Activated naive CD8-positive, alpha-beta T cell (primary cell): Measurements from ENCODE around the gene RUNX1.

Experiments
- H3K27ac Mint-ChIP-seq: one replicate; pipeline ENCODE4 v1.8.0; 2021; ENCODE audit warnings: mixed read lengths
- H3K27me3 Mint-ChIP-seq: one replicate; pipeline ENCODE4 v1.8.0; 2021; ENCODE audit warnings: mixed read lengths
- H3K36me3 Mint-ChIP-seq: one replicate; pipeline ENCODE4 v1.8.0; 2021; ENCODE audit warnings: mixed read lengths
- H3K4me1 Mint-ChIP-seq: one replicate; pipeline ENCODE4 v1.8.0; 2021; ENCODE audit warnings: low read depth, mixed read lengths
- H3K4me3 Mint-ChIP-seq: one replicate; pipeline ENCODE4 v1.8.0; 2021; ENCODE audit warnings: mild to moderate bottlenecking, mixed read lengths
- H3K9me3 Mint-ChIP-seq: one replicate; pipeline ENCODE4 v1.8.0; 2021; ENCODE audit warnings: low read depth, mixed read lengths

Gene RUNX1

GRCh38 chr21:34881421-34881820, 167.7 kb downstream of the RUNX1 start:
- peaks cover 9% of the 10 kb centered on the region for H3K36me3 Mint-ChIP-seq
- H3K4me1 Mint-ChIP-seq = peaks cover 51% of the 10 kb centered on the region
- H3K27ac Mint-ChIP-seq = no peak overlapping the region
- no peak overlapping the region for H3K4me3 Mint-ChIP-seq
- no peaks in the 10 kb centered on the region for H3K9me3 Mint-ChIP-seq
- no peaks in the 10 kb centered on the region for H3K27me3 Mint-ChIP-seq

GRCh38 chr21:34880401-34880800, 168.7 kb downstream of the RUNX1 start:
- no peaks in the 10 kb centered on the region for H3K9me3 Mint-ChIP-seq
- peaks cover 12% of the 10 kb centered on the region for H3K36me3 Mint-ChIP-seq
- H3K4me1 Mint-ChIP-seq = peaks cover 47% of the 10 kb centered on the region
- H3K4me3 Mint-ChIP-seq = no peak overlapping the region
- H3K27me3 Mint-ChIP-seq = no peaks in the 10 kb centered on the region
- peak overlapping the region; percentile 8 for H3K27ac Mint-ChIP-seq

DNA sequence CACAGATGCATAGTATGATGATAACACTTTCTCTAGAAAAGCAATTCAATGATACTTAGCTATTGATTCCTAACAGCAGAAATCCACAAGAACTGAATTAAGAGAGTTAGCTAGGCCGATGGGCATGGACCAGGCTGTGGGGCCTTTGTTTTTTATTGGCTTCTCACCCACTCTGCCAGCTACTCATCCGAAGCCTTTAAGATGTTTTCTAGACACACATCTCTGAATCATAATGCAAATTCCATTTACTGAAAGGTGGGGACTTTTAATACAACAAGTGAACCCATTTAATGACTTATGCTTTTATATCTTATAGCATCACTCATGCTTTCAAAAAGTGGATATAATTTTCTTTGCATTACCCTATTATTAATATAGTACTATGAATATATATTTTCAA, 170.2 kb downstream of the RUNX1 start:
- Mint-ChIP-seq H3K36me3 (peaks cover 13% of the 10 kb centered on the region), H3K27ac (no peak overlapping the region), H3K4me1 (peaks cover 41% of the 10 kb centered on the region), H3K4me3 (no peak overlapping the region), H3K9me3 (no peaks in the 10 kb centered on the region), H3K27me3 (no peaks in the 10 kb centered on the region)

DNA sequence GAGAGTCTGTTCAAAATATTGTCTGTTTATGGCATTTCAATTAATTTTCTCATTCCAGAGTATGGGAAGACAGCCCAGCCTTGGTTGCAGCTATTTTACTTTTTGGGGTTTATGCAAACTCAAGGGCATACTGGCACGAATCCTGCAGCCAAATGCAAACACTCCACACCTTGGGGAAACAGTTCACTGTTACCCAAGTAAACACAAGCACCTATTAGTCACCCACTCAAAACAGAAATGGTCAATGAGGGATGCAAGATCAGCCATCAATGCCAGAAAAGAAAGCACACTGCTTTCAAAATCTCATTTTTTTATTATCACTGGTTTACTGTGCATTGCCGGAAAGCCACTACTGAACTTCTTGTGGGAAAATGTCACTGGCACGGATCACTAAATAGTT, 170.6 kb downstream of the RUNX1 start:
- H3K4me3 Mint-ChIP-seq = no peak overlapping the region
- peaks cover 38% of the 10 kb centered on the region for H3K4me1 Mint-ChIP-seq
- H3K9me3 Mint-ChIP-seq = no peaks in the 10 kb centered on the region
- H3K27me3 Mint-ChIP-seq = no peaks in the 10 kb centered on the region
- no peak overlapping the region for H3K27ac Mint-ChIP-seq
- peaks cover 11% of the 10 kb centered on the region for H3K36me3 Mint-ChIP-seq

DNA sequence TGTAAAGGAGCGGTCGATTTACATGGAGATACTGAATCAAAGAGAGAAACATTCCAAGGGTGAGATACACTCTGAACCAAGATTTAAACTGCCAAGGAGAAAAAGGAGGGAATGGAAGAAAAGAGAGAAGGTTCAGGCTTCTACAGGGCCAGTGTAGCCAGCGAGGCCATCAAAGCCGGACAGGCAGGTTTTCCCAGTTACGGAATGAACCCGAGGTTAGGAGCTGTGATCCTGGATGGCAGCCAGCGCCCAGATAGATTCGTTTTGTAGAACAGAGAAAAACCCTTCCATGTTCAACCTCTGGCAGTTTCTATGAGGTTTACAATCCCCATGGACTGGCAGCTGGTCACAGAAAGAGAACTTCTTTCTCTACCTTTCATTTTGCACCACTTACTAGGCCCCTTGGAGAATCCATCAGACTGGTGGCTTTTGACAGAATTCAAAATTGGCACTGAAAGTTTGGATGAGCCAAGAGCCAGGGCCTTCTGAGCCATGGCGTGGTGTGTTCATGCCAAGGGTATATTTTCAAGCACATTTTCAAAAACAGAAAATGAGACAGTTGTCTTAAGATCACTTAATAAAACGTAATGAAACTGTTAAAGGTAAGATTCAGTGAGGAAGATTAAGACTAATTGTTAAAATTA, 171.5 kb downstream of the RUNX1 start:
- Mint-ChIP-seq H3K27me3 (no peaks in the 10 kb centered on the region), H3K4me1 (peaks cover 29% of the 10 kb centered on the region), H3K9me3 (no peaks in the 10 kb centered on the region), H3K4me3 (no peak overlapping the region), H3K36me3 (peaks cover 11% of the 10 kb centered on the region), H3K27ac (peak overlapping the region; percentile 51)

DNA sequence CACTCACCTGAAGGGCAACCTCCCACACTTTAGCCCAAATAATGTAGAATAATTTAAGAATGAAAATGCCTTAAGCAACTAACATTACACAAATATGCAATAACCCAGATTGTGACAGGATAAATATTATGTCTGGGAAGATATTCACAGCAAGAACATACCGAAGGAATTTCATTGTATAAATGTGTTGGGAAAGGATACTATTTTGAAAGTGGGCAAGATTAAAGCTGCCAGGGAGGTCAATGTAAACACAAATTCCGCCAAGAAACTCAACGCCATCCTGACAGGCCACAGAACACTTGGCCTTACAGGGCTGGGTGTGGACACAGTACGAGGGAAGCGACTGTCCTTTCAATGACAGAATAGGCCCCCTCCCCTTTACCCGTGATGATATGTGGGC, 173.3 kb downstream of the RUNX1 start:
- H3K36me3 Mint-ChIP-seq = peaks cover 13% of the 10 kb centered on the region
- peak overlapping the region; percentile 46 for H3K27ac Mint-ChIP-seq
- no peaks in the 10 kb centered on the region for H3K9me3 Mint-ChIP-seq
- H3K27me3 Mint-ChIP-seq = no peaks in the 10 kb centered on the region
- peaks cover 22% of the 10 kb centered on the region for H3K4me1 Mint-ChIP-seq
- H3K4me3 Mint-ChIP-seq = no peak overlapping the region

DNA sequence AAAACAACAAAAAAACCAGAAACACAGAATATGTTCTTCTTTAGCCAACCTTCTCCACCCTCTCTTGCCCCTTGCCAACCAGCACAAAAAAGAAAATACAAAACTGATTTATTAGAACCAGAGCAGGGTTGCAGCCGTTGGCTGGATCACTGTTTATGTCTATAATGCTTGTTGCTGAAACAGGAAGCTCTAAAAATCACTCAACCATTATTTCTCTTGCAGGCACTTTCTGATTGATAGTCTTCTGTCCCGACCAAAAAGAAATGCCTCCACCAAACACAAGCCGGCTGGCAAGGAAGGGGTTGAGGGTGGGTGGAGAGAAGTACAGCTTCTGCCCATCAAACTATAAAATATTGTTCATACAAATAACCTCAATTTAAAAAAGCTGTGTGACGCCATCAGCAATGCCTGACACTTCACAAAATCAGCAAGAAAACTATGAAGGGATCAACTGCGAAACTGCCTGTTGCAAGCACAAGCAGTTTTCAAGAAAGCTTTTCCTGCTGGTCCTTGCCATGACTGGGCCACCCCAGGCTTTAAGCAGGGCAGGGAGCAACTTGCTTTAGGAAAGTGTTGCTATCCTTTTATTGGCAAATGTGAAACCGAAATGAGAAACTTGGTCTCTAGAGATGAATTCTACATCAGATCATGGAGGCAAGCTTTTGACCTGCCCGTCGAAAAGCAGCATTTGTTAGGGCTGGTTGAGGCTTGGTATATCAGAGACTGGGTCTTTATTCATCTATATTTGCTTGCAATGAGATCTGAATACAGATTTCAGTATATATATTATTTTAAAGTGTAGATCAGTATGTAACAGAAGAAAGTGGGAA, 174.2 kb downstream of the RUNX1 start:
- no peak overlapping the region for H3K4me3 Mint-ChIP-seq
- H3K36me3 Mint-ChIP-seq = peaks cover 12% of the 10 kb centered on the region
- H3K27ac Mint-ChIP-seq = no peak overlapping the region
- H3K27me3 Mint-ChIP-seq = no peaks in the 10 kb centered on the region
- H3K9me3 Mint-ChIP-seq = no peaks in the 10 kb centered on the region
- H3K4me1 Mint-ChIP-seq = peaks cover 20% of the 10 kb centered on the region

GRCh38 chr21:34871026-34871908, 177.8 kb downstream of the RUNX1 start:
- Mint-ChIP-seq H3K27me3 (no peaks in the 10 kb centered on the region), H3K36me3 (peaks cover 13% of the 10 kb centered on the region), H3K4me1 (peaks cover 28% of the 10 kb centered on the region), H3K4me3 (no peak overlapping the region), H3K9me3 (no peaks in the 10 kb centered on the region), H3K27ac (peak overlapping the region; percentile 64)

- H3K36me3 Mint-ChIP-seq = peaks cover 15% of the 10 kb centered on the region
- no peaks in the 10 kb centered on the region for H3K27me3 Mint-ChIP-seq
Observed at GRCh38 chr21:34870246-34870645, 178.9 kb downstream of the RUNX1 start.

GRCh38 chr21:34869545-34869944, 179.6 kb downstream of the RUNX1 start:
- Mint-ChIP-seq H3K27ac (peak overlapping the region; percentile 22), H3K36me3 (peaks cover 15% of the 10 kb centered on the region)

More at GRCh38 chr21:34870246-34870645, 178.9 kb downstream of the RUNX1 start:
- H3K4me3 Mint-ChIP-seq = no peak overlapping the region
- H3K4me1 Mint-ChIP-seq = peaks cover 34% of the 10 kb centered on the region
- no peaks in the 10 kb centered on the region for H3K9me3 Mint-ChIP-seq
- no peak overlapping the region for H3K27ac Mint-ChIP-seq

DNA sequence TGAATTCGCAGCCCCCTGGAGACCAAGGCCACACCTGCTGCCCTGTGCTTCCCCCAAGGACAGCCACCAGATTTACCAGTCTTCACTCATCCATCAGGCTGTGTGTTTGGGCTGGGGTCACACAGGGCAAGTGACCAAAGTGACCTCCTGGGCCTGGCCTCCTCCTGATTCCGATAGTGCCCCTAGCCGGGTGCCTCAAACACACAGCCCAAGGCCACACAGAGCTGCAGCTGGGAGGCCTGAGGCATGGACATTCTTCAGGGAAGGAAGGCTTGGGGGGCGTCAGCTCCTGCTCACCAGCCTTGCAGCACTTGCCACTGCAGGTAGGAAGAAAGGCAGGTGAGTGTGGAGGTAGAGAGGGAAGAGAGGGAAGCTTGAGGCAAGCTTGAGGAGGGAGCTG, 181.3 kb downstream of the RUNX1 start:
- Mint-ChIP-seq H3K4me3 (no peak overlapping the region), H3K27me3 (no peaks in the 10 kb centered on the region), H3K9me3 (no peaks in the 10 kb centered on the region), H3K4me1 (peaks cover 34% of the 10 kb centered on the region), H3K36me3 (peaks cover 19% of the 10 kb centered on the region), H3K27ac (no peak overlapping the region)

More at GRCh38 chr21:34869545-34869944, 179.6 kb downstream of the RUNX1 start:
- Mint-ChIP-seq H3K27me3 (no peaks in the 10 kb centered on the region), H3K4me1 (peaks cover 35% of the 10 kb centered on the region), H3K4me3 (no peak overlapping the region), H3K9me3 (no peaks in the 10 kb centered on the region)

DNA sequence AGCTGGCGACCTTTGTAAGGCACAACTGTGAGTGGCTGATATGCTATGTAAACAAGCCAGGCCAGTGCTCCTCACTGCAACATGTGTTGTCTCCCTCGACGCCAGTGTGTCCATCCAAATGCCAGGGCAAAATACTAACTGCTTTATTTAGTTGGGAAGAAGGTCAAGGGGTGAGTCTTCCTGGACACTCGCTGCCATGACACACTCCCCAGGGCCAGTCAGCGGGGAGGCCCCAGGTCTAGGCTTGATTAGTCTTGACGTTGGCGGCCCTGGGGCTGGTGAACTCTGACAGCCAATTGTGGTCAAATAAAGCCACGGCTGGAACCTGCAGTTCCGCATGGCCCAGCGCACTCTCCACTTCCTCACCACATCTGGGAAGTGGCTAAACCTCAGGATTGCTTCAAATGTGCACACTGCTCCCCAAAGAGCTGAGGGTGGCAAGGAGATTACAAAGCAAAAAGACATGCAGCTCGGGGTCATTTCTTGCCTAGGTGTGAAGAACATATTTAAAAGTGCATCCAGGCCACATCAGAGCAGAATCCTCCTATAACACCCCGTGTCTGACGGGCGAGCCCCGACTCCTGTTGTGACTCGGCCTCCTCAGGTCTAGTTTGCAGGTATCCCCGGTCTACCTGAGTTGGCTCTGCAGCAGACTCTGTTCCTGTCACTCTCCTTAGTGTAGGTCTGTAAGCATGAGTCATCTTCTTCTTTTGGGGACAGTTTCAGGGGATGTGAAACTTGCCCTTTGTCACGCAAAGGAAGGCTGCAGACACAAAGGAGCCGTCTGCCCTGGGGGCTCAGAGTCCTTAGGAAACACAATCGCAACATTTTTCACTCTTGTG, 183.5 kb downstream of the RUNX1 start:
- Mint-ChIP-seq H3K9me3 (no peaks in the 10 kb centered on the region), H3K4me3 (peak overlapping the region; percentile 63), H3K27me3 (no peaks in the 10 kb centered on the region), H3K36me3 (peaks cover 20% of the 10 kb centered on the region), H3K27ac (peak overlapping the region; percentile 78), H3K4me1 (peaks cover 30% of the 10 kb centered on the region)

- no peak overlapping the region for H3K27ac Mint-ChIP-seq
- H3K4me3 Mint-ChIP-seq = no peak overlapping the region
- no peaks in the 10 kb centered on the region for H3K9me3 Mint-ChIP-seq
Observed at GRCh38 chr21:34864370-34865149, 184.5 kb downstream of the RUNX1 start.

More at GRCh38 chr21:34864370-34865149, 184.5 kb downstream of the RUNX1 start:
- H3K36me3 Mint-ChIP-seq = peaks cover 24% of the 10 kb centered on the region
- peaks cover 34% of the 10 kb centered on the region for H3K4me1 Mint-ChIP-seq
- H3K27me3 Mint-ChIP-seq = no peaks in the 10 kb centered on the region
